Endometrial microvascular endothelial cells (primary cell): ENCODE data around the gene FKBP2. TPM values are rescaled to one million over a fixed set of nuclear protein-coding genes. Genes with fewer than 3 reads are reported as not detected.

Experiments
- in situ Hi-C: cut with HindIII; loops from 2 replicates; pipeline ENCODE4 v1.10.0; 2017; ENCODE audit warnings: low sequenced_read_pairs, low pct_unique_long_range_greater_than_20kb; ENCODE audit errors: inconsistent ontology term
- total RNA-seq: library from RNA; depleted of rRNA; stranded (reverse); fragments of >200 nt; gene quantifications from one replicate; pipeline ENCODE4 v1.2.3, GENCODE V29; 2015; ENCODE audit errors: inconsistent ontology term

Gene FKBP2
- total RNA-seq, 1 donor from 2014 or later = 49.9 TPM

DNA sequence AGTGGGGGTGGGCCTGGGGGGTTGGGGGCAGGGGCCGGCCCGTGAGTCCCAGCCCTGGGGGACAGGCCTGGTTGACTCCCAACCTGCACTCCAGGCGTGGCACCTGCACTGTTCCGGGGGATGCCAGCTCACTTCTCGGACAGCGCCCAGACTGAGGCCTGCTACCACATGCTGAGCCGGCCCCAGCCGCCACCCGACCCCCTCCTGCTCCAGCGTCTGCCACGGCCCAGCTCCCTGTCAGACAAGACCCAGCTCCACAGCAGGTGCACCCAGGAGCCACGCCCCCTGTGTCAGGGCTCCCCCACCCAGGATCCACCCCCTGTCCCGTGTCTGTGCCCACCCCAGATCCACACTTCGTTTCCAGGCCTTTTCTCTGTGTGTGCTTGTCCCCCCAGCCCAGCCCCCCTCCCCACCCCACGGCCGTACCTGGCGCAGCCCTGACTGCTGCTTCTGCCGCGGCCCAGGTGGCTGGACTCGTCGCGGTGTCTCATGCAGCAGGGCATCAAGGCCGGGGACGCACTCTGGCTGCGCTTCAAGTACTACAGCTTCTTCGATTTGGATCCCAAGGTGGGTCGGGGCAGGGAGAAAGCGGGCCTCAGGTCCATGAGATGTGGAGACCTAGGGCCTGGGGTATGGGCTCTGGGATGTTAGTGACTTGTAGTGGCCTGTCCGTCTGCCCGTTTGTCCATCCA, 29.6 kb upstream of the FKBP2 start:
- in situ Hi-C loops = no loop called here

DNA sequence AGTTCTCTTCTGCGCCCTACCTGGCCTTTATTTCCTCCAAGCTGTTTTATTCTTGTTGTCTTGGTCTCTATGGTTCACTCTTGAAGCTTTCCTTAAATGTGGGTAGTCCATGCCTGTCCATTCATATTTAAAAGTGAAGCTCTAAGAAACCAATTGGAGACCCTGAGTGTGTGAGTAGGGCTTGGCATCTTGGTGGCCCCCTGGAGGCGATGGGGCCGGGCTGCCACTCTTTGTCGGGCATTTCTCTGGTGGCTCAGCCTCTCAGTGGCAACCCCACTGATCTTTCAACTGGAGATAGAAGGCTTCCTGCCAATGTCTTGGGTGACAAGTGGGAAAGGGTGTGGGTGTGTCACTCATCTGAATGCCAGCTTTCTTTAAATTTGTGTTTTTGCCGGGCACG, 24.0 kb upstream of the FKBP2 start:
- in situ Hi-C loops = no loop called here

DNA sequence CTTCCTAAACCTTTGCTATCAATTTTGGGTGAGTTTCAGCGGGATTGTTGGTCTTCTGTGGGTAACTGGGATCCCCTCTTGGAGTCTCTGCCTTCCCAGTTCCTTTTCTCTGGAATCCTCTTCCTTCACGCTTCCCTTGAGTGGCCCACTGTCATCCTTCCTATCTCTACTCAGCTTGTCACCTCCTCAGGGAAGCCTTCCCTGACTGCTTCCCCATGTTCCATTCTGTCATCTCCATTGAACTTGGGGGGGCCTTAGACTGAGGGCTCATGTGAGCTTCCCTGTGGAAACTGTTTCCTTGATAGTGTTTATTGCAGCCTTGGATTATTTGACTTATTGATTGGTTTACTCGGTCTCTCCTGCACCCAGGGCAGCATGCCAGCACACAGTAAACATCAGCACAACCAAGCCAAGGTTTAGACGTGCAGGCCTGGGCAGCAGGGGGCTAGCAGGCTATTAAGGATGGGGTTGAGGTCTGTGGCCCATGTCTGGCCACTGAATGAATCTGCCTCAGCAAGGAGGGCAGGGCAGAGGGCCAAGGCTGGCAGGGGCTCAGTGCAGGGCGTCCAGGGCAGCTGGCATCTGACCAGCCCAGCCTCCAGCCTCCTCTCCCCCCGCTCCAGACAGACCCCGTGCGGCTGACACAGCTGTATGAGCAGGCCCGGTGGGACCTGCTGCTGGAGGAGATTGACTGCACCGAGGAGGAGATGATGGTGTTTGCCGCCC, 22.1 kb upstream of the FKBP2 start:
- in situ Hi-C loops = no loop called here

DNA sequence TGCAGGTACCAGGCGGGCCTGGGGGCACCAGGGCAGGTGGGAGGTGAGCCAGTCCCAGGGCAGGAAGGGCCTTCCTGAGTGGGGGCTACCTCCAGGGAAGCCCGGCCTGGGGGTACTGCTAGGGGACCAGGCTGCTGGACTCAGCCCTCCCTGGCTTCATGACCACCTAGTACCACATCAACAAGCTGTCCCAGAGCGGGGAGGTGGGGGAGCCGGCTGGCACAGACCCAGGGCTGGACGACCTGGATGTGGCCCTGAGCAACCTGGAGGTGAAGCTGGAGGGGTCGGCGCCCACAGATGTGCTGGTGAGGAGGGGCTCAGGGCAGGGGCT, 21.6 kb upstream of the FKBP2 start:
- in situ Hi-C loops = no loop called here

DNA sequence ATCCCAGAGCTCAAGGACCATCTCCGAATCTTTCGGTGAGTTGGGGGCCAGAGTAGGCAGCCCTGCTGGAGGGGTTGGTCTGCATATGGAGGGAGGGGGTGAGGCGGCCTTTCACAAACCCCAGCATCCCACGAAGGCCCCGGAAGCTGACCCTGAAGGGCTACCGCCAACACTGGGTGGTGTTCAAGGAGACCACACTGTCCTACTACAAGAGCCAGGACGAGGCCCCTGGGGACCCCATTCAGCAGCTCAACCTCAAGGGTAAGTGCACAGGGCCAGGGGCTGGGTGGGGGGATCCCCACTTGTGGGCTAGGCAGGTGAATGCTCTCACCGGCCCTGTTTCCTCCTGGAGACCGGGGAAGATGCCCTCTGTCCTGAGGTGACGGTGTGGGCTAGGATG, 21.1 kb upstream of the FKBP2 start:
- in situ Hi-C loops = no loop called here

DNA sequence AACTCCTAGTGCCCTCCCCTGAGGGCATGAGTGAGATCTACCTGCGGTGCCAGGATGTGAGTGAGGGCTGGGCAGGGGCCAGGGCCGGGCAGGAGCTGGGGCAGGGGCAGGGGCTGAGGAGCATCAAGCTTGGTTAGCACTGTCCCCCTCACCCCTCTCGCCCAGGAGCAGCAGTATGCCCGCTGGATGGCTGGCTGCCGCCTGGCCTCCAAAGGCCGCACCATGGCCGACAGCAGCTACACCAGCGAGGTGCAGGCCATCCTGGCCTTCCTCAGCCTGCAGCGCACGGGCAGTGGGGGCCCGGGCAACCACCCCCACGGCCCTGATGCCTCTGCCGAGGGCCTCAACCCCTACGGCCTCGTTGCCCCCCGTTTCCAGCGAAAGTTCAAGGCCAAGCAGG, 20.6 kb upstream of the FKBP2 start:
- in situ Hi-C loops = no loop called here

DNA sequence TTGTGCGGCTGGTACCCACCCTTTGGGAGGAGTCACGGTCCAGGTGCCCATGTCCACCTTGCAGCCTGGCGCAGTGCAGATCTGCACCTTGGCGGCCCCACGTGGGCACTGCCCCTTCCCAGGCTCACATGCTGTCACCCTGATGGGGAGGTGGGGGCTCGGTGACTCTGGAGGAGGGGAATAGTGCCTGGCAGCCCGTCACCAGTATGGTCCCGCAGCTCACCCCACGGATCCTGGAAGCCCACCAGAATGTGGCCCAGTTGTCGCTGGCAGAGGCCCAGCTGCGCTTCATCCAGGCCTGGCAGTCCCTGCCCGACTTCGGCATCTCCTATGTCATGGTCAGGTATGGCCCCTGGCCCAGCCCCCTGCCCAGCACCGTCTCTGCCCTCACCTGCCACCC, 20.1 kb upstream of the FKBP2 start:
- in situ Hi-C loops = no loop called here

DNA sequence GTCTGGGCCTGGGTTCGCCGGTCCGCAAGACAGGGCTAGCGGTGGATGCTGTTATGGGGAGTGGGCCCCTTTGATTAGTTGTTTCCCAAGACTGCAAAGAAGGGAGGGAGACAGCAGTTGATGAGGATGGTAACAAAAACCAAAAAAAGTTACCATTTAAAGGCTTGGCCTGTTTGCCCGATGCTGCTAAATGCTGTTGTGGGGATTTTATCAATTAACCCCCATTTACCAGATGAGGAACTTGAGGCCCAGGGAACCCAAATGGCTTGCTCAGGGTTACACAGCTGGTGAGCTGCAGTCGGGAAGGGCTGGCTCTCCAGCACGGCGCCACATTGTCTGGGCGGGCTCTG, 18.3 kb upstream of the FKBP2 start:
- in situ Hi-C loops = no loop called here

DNA sequence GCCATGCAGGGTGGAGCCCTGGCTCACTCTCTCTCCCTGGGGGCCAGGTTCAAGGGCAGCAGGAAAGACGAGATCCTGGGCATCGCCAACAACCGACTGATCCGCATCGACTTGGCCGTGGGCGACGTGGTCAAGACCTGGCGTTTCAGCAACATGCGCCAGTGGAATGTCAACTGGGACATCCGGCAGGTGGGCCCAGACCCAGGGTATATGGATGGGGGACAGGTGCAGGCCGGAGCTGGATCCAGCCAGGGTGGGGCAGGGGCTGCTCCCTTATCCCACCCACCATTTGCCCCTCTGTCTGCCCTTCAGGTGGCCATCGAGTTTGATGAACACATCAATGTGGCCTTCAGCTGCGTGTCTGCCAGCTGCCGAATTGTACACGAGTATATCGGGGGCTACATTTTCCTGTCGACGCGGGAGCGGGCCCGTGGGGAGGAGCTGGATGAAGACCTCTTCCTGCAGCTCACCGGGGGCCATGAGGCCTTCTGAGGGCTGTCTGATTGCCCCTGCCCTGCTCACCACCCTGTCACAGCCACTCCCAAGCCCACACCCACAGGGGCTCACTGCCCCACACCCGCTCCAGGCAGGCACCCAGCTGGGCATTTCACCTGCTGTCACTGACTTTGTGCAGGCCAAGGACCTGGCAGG, 17.8 kb upstream of the FKBP2 start:
- in situ Hi-C loops = no loop called here

DNA sequence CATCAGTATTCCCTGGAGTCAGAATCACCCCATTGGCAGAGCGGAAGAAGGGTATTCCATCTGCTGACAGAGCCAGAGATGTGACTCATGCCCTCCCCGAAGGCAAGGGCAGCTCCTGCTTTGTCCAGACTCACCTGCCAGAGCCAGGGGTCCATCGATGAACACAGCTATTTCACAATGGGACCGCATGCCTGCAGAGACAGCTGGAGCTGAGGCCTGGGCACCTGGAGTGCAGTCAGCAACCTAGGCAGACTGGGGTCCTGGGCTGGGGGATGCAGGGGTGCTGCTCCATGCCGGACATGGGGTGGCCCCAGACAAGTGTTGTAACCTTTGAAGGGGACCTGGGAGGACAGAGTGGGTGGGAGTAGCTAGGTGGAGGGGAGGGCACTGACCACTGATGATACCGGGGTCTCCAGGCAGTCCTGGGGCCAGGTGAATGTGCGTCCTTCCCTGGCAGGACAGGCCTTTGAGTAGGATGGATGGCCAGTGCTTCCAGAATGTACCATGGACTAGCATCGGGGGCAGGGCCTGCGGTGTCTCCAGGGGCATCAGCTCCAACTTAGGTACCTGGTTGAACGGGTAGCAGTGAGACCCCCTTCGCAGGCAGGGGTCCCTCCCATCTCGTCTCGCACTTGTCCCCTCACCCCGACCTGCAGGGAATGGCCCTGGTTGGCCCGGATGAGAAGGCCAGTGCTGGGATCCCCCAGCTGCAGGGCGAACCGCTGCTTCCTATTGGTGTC, 16.6 kb upstream of the FKBP2 start:
- in situ Hi-C loops = no loop called here

DNA sequence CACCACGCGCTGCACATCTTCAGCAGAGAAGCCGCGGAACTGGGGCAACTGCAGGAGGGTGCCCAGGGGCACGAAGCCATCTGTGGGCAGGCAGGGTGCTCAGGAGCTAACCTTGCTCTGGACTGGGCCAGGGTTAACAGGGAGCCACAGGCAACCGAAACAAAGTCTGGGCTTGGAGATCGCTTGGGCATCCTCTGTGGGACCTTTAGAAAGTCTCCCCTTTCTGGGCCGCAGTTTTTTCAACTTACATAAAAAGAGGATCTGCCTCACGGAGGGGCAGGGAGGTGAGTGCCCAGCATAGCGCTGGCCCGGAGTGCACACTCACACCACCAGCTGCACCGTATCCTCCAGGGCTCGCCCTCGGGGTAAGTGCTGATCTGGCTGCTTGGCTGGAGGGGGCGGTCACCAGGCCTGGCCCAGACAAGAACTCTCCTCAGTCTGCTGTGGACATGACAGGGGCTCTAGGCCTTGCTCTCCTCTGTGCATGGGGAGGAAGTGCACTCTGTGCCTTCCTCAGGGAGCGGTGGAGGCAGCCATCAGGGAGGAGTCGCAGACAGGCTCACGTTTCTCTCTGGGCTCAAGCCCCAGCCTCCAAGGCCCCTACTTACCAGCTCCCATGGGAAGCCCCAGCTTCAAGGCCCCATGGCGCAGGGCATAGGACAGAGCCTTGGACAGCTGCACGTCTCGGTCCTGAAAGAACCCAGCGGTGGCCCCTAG, 15.8 kb upstream of the FKBP2 start:
- in situ Hi-C loops = no loop called here

DNA sequence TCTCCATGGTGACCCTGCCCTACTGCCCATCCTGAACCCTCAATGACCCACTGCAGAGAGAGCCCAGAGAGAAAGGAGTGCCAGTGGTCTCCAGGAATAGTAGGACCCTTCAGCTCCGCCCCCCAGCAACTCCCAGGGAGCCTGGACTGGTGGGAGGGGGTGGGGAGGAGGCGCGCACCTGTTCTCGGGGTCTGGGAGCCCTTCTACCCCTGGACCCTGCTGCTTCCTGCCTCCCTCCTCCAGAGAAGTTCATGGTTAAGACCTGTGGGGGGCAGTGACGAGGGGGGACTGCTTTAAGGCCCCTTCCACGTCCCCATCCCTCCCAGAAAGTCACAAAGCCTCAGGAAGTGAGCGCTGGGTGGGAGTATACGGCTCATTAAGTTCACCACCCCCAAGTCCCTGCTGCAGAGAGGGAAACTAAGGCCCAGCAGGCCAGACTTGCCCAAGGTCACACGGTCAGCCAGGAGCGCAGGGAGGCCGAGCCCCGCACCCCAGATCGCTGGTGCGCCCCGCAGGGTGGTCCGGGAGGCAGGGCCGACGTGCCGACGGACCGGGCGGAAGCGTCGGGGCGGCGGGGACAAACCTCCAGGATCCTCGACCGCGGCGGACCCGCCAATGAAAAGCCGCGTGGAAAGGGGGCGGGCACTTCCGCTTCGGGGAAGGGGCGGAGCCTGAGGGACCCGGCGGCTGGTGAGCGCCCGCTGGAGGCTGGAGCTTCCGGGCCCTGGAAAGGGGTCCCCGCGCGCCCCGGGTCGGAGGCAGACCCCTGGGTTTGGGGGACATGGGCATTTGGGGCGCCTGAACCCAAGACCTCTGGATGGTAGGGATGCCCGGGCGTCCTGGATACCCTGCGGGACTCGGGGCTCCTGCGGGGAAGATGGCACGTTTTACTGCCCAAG, 15.0 kb upstream of the FKBP2 start, which contains the start of the genes NUDT22 and TRPT1:
Gene NUDT22 (plus strand): TSS at position 667 of the 899 bp plus-strand sequence. CDS start 379 bp downstream, outside the sequence.
Gene TRPT1 (minus strand): TSS at position 579 of the 899 bp plus-strand sequence. CDS start 326 bp downstream, at position 253.
- in situ Hi-C loops = no loop called here

DNA sequence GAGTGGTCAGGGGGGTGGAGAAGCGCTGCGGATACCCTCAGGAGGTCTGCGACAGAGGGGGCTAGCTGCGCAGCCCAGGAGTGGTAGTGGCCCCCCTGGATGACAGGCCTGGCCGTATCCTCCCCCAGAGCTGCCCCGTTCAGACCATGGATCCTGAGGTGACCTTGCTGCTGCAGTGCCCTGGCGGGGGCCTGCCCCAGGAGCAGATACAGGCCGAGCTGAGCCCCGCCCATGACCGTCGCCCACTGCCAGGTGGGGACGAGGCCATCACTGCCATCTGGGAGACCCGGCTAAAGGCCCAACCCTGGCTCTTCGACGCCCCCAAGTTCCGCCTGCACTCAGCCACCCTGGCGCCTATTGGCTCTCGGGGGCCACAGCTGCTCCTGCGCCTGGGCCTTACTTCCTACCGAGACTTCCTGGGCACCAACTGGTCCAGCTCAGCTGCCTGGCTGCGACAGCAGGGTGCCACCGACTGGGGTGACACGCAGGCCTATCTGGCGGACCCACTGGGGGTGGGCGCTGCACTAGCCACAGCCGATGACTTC, 14.3 kb upstream of the FKBP2 start:
- in situ Hi-C loops = no loop called here

DNA sequence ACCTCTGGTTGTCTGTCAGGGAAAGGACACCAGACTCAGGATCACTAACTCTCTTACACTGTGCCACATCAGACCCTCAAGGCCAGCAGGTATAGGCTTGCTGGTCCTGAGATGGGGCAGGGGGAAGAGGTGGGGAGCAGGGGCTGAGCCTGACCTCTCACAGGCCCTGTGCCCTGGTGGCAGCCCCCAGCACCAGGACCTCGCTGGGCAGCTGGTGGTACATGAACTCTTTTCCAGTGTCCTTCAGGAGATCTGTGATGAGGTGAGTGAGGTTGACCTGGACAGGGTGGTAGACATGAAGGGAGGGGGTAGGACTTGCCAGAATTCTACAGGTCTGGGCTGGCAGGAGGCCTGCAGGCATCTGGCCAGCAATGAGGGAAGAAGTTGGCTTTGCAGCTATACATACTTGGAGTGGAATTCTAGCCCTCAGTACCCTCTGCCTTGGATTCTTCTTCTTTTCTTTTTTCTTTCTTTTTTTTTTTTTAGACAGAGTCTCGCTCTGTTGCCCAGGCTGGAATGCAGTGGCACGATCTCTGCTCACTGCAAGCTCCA, 13.4 kb upstream of the FKBP2 start:
- in situ Hi-C loops = no loop called here

DNA sequence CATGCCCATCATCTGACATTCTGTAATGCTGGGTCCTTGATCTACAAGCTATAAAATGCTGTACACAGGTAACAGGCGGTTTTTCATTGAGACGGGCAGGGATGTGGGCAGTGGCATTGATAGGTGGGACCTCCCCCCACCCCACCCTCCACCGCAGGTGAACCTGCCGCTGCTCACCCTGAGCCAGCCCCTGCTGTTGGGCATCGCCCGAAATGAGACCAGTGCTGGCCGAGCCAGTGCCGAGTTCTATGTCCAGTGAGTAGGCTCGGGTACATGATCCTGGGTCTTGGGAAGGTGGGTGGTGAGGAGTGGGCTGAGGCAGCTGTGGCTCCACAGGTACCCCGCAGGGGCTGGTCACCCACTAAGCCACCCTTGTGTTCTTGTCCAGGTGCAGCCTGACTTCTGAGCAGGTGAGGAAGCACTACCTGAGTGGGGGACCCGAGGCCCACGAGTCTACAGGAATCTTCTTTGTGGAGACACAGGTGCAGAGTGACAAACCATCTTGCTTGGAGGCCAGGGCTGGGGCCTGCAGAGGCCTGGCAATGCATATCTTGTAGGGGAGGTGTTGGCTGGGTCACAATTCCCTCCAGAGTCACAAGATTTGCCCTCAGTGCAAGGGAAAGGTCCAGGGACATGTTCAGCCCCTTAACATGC, 11.7 kb upstream of the FKBP2 start:
- in situ Hi-C loops = no loop called here

DNA sequence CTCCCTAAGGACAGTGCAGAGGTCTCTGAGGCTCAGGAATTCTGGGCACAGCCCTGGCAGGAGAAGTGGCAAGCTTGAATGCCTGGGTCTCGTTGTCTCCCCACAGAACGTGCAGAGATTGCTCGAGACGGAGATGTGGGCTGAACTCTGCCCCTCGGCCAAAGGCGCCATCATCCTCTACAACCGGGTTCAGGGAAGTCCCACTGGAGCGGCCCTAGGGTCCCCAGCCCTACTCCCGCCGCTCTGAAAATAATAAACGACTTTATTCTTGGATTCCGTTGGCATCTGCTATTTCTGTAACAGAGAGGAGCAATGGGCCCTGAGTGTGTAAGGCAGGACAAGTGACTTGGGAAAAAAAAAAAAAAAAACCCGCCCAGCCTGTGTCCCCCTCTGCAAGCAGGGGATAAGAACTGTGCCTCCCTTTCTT, 11.1 kb upstream of the FKBP2 start:
- in situ Hi-C loops = no loop called here
